ENCODE measurements around the gene PHACTR2.

Gene PHACTR2

GRCh38 chr6:143828572-143828971 lies 150.8 kb downstream of the PHACTR2 start:
- no peak overlapping the region for H3K27ac ChIP-seq

GRCh38 chr6:143836150-143836549 lies 158.4 kb downstream of the PHACTR2 start:
- no peak for TF ChIP-seq CTCF (IDR thresholded peaks at IDR 0.05; ENCODE audit: low read depth, low read length)
- Histone ChIP-seq H3K27ac (no peak overlapping the region), H3K36me3 (no peaks in the 10 kb centered on the region), H3K4me3 (ENCODE audit: low read depth, low read length) (no peak overlapping the region), H3K27me3 (ENCODE audit: insufficient read depth, low read depth, severe bottlenecking) (no peaks in the 10 kb centered on the region), H3K9me3 (ENCODE audit: severe bottlenecking) (no peaks in the 10 kb centered on the region)
- DNase-seq, result no peak

More at GRCh38 chr6:143828572-143828971, 150.8 kb downstream of the PHACTR2 start:
- TF ChIP-seq CTCF (IDR thresholded peaks at IDR 0.05; ENCODE audit: low read depth, low read length), result no peak
- DNase-seq, result no peak
- Histone ChIP-seq H3K27me3 (ENCODE audit: insufficient read depth, low read depth, severe bottlenecking) (no peaks in the 10 kb centered on the region), H3K9me3 (ENCODE audit: severe bottlenecking) (no peaks in the 10 kb centered on the region), H3K4me3 (ENCODE audit: low read depth, low read length) (no peak overlapping the region), H3K36me3 (no peaks in the 10 kb centered on the region)

DNA sequence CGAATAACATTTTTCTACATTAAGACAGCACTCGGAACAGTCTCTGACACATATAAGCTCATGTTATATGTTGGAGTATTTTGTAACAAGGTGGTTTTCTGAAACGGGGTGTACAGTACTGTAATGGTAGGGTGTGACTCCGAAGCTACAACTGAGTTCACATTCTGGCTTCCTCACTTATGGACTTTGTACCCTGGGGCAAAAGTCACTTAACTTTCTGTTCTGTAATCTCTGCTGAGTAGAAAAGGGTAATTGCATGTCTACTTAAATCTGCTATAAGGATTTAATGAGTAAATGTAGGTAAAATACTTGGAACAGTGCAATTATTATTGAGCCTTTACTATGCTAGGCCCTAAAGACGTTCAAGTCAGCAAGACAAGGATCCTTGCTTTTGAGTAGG lies 160.6 kb downstream of the PHACTR2 start:
- H3K9me3 ChIP-seq (ENCODE audit: severe bottlenecking), result no peaks in the 10 kb centered on the region
- no peak overlapping the region for H3K27ac ChIP-seq
- no peak for DNase-seq
- no peaks in the 10 kb centered on the region for H3K27me3 ChIP-seq (ENCODE audit: insufficient read depth, low read depth, severe bottlenecking)
- peaks cover 2% of the 10 kb centered on the region; the same call in 1 of the 2 replicates for H3K36me3 ChIP-seq
- no peak for TF ChIP-seq CTCF (IDR thresholded peaks at IDR 0.05; ENCODE audit: low read depth, low read length)
- H3K4me3 ChIP-seq (ENCODE audit: low read depth, low read length), result no peak overlapping the region

DNA sequence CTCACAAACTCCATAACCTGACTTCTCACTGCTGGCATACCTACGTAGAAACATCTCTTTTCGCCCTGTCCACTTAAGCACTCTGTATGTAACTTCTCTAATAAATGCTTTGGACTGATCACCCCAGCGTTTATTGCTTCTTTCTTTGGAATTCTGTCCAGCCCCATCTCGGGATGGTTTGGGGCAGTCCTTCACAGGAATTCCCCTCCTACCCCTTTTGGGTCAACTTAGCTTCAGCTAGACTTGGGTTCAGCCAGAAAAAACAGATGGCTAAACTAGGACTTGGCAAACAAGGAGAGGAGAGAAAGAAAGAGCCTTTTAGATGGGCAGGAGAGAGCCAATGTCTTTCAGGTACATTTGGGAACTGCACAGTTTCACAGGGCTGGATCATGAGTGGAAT lies 161.4 kb downstream of the PHACTR2 start:
- no peaks in the 10 kb centered on the region for H3K27me3 ChIP-seq (ENCODE audit: insufficient read depth, low read depth, severe bottlenecking)
- H3K9me3 ChIP-seq (ENCODE audit: severe bottlenecking), result no peaks in the 10 kb centered on the region
- peaks cover 2% of the 10 kb centered on the region; the same call in 1 of the 2 replicates for H3K36me3 ChIP-seq
- no peak overlapping the region for H3K4me3 ChIP-seq (ENCODE audit: low read depth, low read length)
- H3K27ac ChIP-seq, result no peak overlapping the region
- DNase-seq, result no peak
- no peak for TF ChIP-seq CTCF (IDR thresholded peaks at IDR 0.05; ENCODE audit: low read depth, low read length)

GRCh38 chr6:143840595-143841265 lies 163.0 kb downstream of the PHACTR2 start:
- no peak for TF ChIP-seq CTCF (IDR thresholded peaks at IDR 0.05; ENCODE audit: low read depth, low read length)
- no peak overlapping the region for H3K27ac ChIP-seq
- no peaks in the 10 kb centered on the region for H3K9me3 ChIP-seq (ENCODE audit: severe bottlenecking)
- DNase-seq, result no peak
- no peak overlapping the region for H3K4me3 ChIP-seq (ENCODE audit: low read depth, low read length)
- peaks cover 17% of the 10 kb centered on the region for H3K36me3 ChIP-seq
- no peaks in the 10 kb centered on the region for H3K27me3 ChIP-seq (ENCODE audit: insufficient read depth, low read depth, severe bottlenecking)

- Histone ChIP-seq H3K9me3 (ENCODE audit: severe bottlenecking) (no peaks in the 10 kb centered on the region), H3K27me3 (ENCODE audit: insufficient read depth, low read depth, severe bottlenecking) (no peaks in the 10 kb centered on the region), H3K36me3 (peaks cover 34% of the 10 kb centered on the region), H3K4me3 (ENCODE audit: low read depth, low read length) (peak overlapping the region; percentile 60), H3K27ac (peak overlapping the region; percentile 93)
- DNase-seq, result no peak
- no peak for TF ChIP-seq CTCF (IDR thresholded peaks at IDR 0.05; ENCODE audit: low read depth, low read length)
Measured at GRCh38 chr6:143842461-143842901, 164.7 kb downstream of the PHACTR2 start.

Measured in WERI-Rb-1 (cell line).